GM18520 (cell line): ENCODE measurements around the gene CD44.
A peak's percentile ranks its signal among the peaks of the same experiment; 100 is the strongest.

Experiments used
- ATAC-seq: cut with Tn5 transposase; IDR thresholded peaks from one replicate; pipeline ENCODE4 v1.9.1; 2021; ENCODE audit not compliant: unreplicated experiment

The CD44 gene

GRCh38 chr11:35111161-35112055 lies 27.6 kb upstream of the CD44 start:
- no peak for ATAC-seq

DNA sequence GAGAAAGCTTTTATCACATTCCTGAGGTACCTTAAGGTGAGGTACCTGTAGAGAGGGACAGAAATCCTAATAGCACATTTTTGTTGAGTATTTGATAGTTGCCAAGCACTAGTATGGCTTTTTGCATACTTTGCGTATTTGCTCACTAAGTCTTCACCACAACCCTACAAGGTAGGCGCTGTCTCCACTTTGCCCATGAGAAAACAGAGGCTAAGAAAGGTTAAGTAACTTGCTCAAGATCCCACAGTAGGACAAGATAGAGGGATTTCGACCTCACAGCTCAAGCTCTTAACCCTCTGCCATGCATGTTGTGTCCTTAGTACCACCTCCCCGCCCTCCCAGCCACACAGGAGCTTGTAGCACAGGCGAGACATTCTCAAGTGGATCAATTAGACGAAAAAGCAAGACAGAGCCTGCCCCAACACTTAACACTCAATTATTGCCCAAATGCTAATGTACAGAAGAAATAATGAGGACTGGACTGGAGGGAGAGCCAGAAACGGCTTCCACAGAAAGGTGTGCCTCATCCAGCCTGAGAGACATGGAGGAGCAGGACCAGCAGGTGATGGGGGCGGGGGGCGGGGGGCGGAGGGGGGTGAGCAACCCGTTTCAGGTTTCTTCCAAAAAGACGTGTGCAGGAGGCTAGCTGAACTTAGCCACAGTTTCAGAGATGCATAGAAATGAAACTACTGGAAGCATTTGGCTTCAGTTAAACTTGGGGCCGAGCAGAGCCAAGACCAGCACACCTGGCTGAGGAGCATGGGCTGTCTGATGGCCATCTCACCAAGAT lies 26.7 kb upstream of the CD44 start:
- no peak for ATAC-seq

DNA sequence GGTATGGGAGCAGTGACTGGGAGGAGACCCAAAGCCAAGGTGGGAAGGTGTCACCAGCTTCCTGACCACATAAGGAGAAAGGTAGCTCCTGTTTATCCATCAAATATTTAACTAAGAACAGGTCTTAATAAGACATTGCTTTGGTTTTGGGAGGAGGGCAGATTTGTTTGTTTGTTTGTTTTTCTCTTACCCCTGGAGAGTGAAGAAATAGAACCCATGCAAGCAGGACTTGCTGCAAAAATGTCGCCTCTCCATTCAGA lies 26.2 kb upstream of the CD44 start:
- no peak for ATAC-seq

- ATAC-seq: no peak
These were observed 23.9 kb upstream of the CD44 start for GRCh38 chr11:35114906-35115687.

GRCh38 chr11:35115688-35116030 lies 23.3 kb upstream of the CD44 start:
- ATAC-seq: no peak

GRCh38 chr11:35116245-35116644 lies 22.7 kb upstream of the CD44 start:
- ATAC-seq: no peak

DNA sequence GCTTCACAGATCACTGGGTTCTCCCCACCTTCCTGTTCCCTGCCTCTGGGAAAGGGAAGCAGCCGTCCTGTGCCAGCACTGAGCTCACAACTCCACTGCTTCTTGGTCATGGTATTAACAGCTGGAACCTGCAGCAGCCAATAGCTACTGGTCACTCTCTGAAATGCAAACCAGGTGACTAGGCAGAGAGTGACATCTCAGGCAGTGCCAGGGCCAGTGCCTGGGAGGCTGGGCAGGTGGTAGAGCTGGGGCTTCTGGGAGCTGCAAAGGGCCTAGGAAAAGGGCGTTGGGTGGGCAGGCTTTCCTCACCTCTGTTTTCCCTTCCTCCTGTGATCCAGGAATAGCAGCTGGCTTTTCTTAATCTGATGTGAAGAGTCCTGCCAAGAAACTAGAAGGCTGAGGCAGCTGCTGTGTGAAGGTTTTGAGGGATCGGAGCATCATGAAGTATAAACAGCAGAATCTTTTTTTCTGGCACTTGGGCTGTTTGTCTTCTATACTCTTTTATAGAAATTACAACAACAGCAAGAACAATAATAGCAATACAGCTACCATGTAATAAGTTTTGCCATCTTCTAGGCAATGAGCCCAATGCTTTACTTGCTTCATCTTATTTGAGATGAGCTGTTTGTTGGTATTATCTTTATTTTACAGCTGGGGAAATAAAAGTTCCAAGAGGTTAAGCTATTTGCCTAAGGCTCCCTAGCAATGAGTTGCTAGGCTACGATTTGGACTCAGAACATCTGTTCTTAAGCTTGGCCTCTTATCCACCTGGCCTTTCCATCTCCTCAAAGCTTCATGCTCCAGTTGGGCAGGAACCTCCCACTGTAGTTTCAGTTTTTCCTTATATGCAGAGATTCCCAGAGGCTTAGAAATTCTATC lies 22.0 kb upstream of the CD44 start:
- no peak for ATAC-seq

DNA sequence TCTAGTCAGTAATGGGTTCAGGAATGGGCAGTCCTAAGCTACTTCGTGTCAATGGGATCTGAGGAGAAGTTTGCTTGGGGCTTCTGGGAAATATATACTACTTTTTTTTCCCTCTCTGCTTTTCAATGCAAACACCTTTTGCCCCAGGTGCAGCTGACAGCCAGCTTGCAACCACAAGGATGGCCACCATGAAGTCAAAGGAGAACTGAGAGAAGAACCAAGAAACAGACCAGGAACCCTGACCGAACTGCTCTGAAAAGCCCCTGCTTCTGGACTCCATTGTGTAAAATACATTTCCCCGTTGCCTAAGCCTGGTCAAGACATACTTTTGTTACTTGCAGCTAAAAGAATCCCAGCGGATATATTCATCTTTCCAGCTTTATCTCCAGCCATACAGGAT lies 20.1 kb upstream of the CD44 start:
- ATAC-seq: peak; percentile 78

DNA sequence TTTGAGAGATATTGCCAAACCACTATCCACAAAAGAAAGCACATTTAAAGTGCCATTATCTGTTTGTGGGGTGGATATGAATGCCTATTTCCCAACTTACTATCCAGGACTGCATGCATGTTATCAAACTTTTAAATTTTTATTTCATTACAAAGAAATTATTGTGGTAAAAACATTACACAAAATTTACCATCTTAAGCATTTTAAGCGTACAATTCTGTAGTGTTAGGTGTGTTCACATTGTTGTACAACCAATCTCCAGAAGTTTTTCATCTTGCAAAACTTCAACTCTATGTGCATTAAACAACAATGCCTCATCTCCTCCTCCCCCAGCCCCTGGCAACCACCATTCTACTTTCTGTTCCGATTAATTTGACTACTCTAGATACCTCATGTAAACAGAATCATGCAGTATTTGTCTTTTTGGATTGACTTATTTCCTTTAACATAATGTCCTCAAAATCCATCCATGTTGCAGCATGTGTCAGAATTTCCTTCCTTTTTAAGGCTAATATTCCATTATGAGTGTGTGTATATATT lies 17.6 kb upstream of the CD44 start:
- no peak for ATAC-seq

DNA sequence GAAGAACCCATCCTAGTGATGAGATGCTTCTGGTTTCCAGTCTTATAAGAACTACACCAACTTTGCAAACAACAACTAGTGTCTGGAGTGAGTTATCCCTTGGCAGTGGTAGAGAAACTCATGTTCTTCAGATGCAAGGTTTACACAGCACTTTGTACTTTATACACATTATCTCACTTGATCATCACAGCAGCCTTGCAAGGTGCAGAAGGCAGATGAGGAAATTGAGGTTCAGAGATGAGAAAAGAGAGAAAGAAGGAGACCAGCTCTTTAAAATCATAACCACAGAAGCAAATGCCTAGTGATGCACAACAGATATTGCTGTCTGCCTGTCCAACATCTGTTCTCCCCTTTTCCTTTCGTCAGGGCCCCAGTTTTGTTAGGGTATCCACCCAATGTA lies 16.7 kb upstream of the CD44 start:
- ATAC-seq: no peak

DNA sequence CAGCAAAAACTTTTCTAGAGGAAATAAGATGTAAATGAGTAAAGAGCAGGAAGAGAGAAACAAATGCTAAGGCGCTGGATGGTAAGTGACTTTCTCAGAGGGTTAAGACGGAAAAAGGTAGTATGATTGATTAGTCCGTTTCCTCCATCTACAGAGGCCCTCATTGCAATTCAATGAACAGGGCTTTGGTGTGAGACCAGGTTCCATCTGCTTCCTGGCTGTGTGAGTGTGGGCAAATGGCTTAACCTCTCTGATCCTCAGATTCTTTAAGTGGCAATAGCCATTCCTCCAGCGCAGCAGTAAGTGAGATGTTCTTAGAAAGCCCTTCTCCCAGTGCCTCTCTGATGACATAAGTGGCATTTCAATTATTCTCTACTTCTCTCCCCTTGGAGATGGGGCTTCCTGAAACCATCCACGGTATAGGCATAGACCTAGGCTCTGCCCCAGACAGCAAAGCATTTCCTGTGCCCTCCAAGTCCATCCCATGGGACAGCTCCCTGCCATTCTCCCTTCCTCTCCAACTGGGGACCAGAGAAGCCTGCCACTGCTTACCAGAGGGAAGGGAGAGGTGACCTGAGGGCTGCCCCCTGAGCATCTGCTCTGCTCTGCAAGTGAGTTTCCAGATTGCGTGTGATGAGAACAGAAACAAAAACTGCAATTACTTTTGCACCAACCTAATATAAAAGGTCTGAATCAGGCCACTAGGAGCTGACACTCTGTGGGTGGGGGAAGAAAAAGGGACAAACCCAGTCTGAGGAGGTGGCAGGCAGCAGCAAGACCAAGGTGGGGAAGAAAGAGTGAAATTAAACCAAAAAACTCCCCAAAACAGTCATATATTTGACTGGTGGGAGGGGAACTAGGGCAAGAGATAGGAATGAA lies 12.7 kb upstream of the CD44 start:
- peak; percentile 62 for ATAC-seq

- ATAC-seq: no peak
These were observed 11.9 kb upstream of the CD44 start for GRCh38 chr11:35126879-35127581.

- ATAC-seq: no peak
These were observed 11.4 kb upstream of the CD44 start for GRCh38 chr11:35127619-35128018.

DNA sequence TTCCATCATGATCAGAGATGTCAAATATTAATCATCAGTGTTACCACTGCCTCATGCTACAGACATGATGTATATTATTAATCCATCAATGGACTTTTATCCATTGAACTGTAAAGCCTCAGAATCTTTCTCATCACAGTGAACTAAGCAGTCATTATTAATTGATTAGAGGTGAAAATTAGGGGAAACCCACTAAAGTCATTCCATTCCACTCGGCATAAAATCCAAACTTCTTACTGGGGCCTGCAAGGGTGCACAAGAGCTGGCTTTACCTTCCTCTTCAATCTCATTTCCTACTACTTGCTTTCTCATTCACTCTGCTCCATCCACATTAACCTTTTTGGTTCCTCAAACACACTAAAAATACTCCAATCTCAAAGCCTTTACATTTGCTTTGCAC lies 7.9 kb upstream of the CD44 start:
- ATAC-seq: no peak

DNA sequence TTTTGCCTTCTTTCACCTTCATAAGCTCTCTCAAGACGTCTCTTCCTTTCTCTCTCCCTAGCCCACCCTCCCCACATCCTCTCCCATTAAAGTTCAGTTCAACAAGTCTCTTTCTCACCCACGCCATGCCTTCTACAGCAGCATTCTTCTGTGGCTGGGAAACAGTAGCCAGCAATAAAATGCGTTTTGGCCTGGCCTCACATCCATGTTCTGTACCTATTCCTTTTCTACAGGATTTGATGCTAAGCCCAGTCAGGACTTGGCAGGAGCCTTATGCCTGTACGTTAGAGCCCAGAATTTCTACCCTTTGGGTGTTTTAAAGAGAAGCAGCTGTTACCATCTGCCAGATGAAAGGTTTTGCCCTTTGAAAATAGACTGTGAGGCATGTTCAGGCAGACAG lies 7.1 kb upstream of the CD44 start:
- ATAC-seq: no peak

- ATAC-seq: no peak
These were observed 5.3 kb upstream of the CD44 start for GRCh38 chr11:35133656-35134055.

DNA sequence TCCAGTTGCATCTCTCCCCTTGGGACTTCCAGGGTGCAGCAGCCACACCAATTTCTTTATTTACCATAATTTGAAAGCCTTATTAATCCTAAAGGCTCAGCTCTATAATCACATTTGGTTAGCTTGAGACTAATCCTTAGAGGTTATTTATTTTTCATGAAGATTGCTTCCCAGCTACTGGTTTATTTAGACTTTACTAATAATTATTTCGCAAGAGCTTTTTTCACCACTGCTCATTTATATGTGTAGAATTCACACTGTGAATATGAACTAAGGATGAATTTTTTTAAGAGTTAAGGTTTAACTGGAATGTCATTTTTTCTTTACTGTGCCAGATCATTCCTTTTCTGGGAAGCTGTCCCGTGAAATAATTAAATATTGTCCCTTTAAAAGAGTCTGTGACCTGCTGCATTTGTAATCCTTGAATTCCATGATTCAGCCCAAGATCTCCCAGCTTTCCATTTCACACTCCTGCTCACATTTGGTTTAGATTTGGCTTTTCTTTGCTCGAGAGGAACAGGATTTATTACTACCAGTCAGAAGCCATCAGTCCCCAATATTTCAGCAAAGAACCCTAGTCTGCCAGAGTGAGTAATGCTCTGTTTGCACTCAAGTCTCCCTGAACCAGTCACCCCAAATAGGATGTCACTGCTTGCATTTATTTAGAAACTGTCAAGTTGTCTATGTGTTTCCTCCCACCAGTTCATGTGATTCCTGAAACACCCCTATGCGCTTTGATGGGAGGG lies 4.4 kb upstream of the CD44 start:
- no peak for ATAC-seq

DNA sequence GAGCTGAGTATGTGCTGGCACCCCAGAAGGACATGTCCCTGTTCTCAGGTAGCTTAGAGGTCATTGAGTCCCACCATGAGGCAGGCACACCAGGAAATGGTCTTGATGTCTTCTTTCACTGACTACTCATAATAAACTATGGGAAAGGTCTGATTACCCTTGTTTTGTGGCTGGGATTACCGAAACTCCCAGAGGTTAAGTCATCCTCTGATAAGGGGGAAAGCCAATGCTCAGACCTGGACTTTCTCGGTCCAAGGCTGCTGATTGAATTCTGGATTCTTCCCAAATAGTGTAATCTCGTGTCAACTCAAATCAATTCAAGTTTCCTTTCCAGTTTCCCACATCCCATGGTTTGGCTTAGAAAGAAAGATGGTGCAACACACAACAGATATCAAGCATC lies 3.7 kb upstream of the CD44 start:
- ATAC-seq: no peak
